PC-3 (cell line): ENCODE data around the gene ANKS1B. TPM values are rescaled to one million over a fixed set of nuclear protein-coding genes. Genes with fewer than 3 reads are reported as not detected.

ENCODE experiments used
- ATAC-seq: fragments of 200-7000 bp; cut with Tn5 transposase; 2 replicates; pipeline ENCODE4 v1.9.1; 2020; ENCODE audit warnings: mild to moderate bottlenecking, moderate library complexity
- BruUV-seq: library from RNA; stranded (reverse); fragments of 400-500 nt; replicated peaks from 2 replicates; lab custom pipeline; 2021; lab: Mats Ljungman, UMichigan
- CTCF ChIA-PET: fragments of 300-600 bp; sonication (Branson Sonifier 250); formaldehyde crosslinking; loops from one replicate; lab custom pipeline; 2022; ENCODE audit warnings: antibody characterized with exemption; lab: Charles Lee
- POLR2A ChIA-PET: fragments of 300-600 bp; sonication (Branson Sonifier 250); formaldehyde crosslinking; loops from one replicate; lab custom pipeline; 2022; ENCODE audit warnings: antibody characterized with exemption; ENCODE audit not compliant: unreplicated experiment; lab: Charles Lee
- DNase-seq: peaks from one replicate; pipeline ENCODE4 v3.0.0-alpha.2; 2015
- H2AFZ ChIP-seq: fragments of 300-600 bp; sonication (generic); 2 replicates; pipeline ENCODE4 v1.6.0; 2016; ENCODE audit warnings: antibody characterized with exemption, low read length
- H3F3A ChIP-seq: fragments of 300-600 bp; sonication (generic); one replicate; pipeline ENCODE4 v1.6.0; 2017; ENCODE audit warnings: antibody characterized with exemption, low read length, control low read depth, mild to moderate bottlenecking; ENCODE audit not compliant: unreplicated experiment
- H3K27ac ChIP-seq: fragments of 300-600 bp; sonication (generic); 2 replicates; pipeline ENCODE4 v1.5.1; 2016; ENCODE audit warnings: mild to moderate bottlenecking, low read length
- H3K27me3 ChIP-seq: fragments of 300-600 bp; sonication (generic); 2 replicates; pipeline ENCODE4 v1.6.1; 2016; ENCODE audit warnings: low read length, mixed read lengths
- H3K36me3 ChIP-seq: fragments of 300-600 bp; sonication (generic); 2 replicates; pipeline ENCODE4 v1.6.1; 2016; ENCODE audit warnings: low read depth, mixed run types, low read length, mixed read lengths
- H3K4me1 ChIP-seq: fragments of 300-600 bp; sonication (generic); 2 replicates; pipeline ENCODE4 v1.5.1; 2016; ENCODE audit warnings: low read length; ENCODE audit not compliant: insufficient read depth
- H3K4me2 ChIP-seq: fragments of 300-600 bp; sonication (generic); 2 replicates; pipeline ENCODE4 v1.6.0; 2016; ENCODE audit warnings: low read length
- H3K4me3 ChIP-seq: fragments of 300-600 bp; sonication (generic); 2 replicates; pipeline ENCODE4 v1.5.1; 2016; ENCODE audit warnings: mild to moderate bottlenecking, low read length, mixed read lengths
- H3K79me2 ChIP-seq: fragments of 300-600 bp; sonication (generic); 2 replicates; pipeline ENCODE4 v1.6.1; 2017; ENCODE audit warnings: low read length, mixed read lengths
- H3K9ac ChIP-seq: fragments of 300-600 bp; sonication (generic); 2 replicates; pipeline ENCODE4 v1.6.0; 2016; ENCODE audit warnings: mild to moderate bottlenecking, low read length
- H3K9me2 ChIP-seq: fragments of 300-600 bp; sonication (generic); replicated peaks from 2 replicates; pipeline ENCODE4 v1.6.1; 2016; ENCODE audit warnings: mixed run types, low read length, mixed read lengths
- H3K9me3 ChIP-seq: fragments of 300-600 bp; sonication (generic); 2 replicates; pipeline ENCODE4 v1.6.1; 2016; ENCODE audit warnings: low read length, mixed read lengths
- H4K20me1 ChIP-seq: fragments of 300-600 bp; sonication (generic); 2 replicates; pipeline ENCODE4 v1.6.1; 2016; ENCODE audit warnings: low read length, mixed read lengths
- EZH2 ChIP-seq: fragments of 300-600 bp; sonication (generic); IDR thresholded peaks from one replicate; pipeline ENCODE4 v1.6.1; 2017; ENCODE audit warnings: antibody characterized with exemption, mild to moderate bottlenecking, low read length; ENCODE audit not compliant: unreplicated experiment
- EZH2phosphoT487 ChIP-seq: fragments of 300-600 bp; sonication (generic); IDR thresholded peaks from 2 replicates; pipeline ENCODE4 v1.6.1; 2018; ENCODE audit warnings: mild to moderate bottlenecking, antibody characterized with exemption, low read length, borderline replicate concordance
- intact Hi-C: fragments of 100-400 bp; cut with micrococcal nuclease; formaldehyde crosslinking; loops from 2 replicates; pipeline ENCODE4 v1.9.0; 2023
- total RNA-seq: library from RNA; depleted of rRNA; stranded (reverse); fragments of >200 nt; gene quantifications from 2 replicates; pipeline ENCODE4 v1.2.3, GENCODE V29; 2014
- TF ChIP-seq, protein P1 (sequence below): fragments of 300-600 bp; sonication (generic); conservative IDR thresholded peaks from 2 replicates; pipeline ENCODE4 v1.5.1; 2017; ENCODE audit warnings: antibody characterized with exemption, low read depth, mild to moderate bottlenecking, low read length

The ANKS1B gene
- total RNA-seq, 1 experiment from 2014 or later, result 0.07 TPM

GRCh38 chr12:99553461-99553860 is 431.3 kb downstream of the ANKS1B start:
- ChIA-PET POLR2A (no interaction called here), CTCF (no interaction called here)
- no peak overlapping the region for H3K27ac ChIP-seq
- H3K36me3 ChIP-seq, result no peaks in the 10 kb centered on the region
- H3K4me2 ChIP-seq, result no peak overlapping the region
- no peaks in the 10 kb centered on the region for H4K20me1 ChIP-seq
- no TSS peak for BruUV-seq
- no peaks in the 10 kb centered on the region for H3K79me2 ChIP-seq
- no peaks in the 10 kb centered on the region for H3F3A ChIP-seq
- H2AFZ ChIP-seq, result no peak overlapping the region
- TF ChIP-seq, protein P1, sequence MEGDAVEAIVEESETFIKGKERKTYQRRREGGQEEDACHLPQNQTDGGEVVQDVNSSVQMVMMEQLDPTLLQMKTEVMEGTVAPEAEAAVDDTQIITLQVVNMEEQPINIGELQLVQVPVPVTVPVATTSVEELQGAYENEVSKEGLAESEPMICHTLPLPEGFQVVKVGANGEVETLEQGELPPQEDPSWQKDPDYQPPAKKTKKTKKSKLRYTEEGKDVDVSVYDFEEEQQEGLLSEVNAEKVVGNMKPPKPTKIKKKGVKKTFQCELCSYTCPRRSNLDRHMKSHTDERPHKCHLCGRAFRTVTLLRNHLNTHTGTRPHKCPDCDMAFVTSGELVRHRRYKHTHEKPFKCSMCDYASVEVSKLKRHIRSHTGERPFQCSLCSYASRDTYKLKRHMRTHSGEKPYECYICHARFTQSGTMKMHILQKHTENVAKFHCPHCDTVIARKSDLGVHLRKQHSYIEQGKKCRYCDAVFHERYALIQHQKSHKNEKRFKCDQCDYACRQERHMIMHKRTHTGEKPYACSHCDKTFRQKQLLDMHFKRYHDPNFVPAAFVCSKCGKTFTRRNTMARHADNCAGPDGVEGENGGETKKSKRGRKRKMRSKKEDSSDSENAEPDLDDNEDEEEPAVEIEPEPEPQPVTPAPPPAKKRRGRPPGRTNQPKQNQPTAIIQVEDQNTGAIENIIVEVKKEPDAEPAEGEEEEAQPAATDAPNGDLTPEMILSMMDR, result no peak
- TF ChIP-seq EZH2phosphoT487, result no peak
- no peak for TF ChIP-seq EZH2
- no peaks in the 10 kb centered on the region for H3K9me2 ChIP-seq
- H3K27me3 ChIP-seq, result no peaks in the 10 kb centered on the region
- H3K9ac ChIP-seq, result no peak overlapping the region
- H3K4me1 ChIP-seq, result no peaks in the 10 kb centered on the region
- ATAC-seq (peak; percentile 77), DNase-seq (peak; percentile 32)
- intact Hi-C loops, result no loop called here
- no peak overlapping the region for H3K4me3 ChIP-seq
- no peaks in the 10 kb centered on the region for H3K9me3 ChIP-seq

DNA sequence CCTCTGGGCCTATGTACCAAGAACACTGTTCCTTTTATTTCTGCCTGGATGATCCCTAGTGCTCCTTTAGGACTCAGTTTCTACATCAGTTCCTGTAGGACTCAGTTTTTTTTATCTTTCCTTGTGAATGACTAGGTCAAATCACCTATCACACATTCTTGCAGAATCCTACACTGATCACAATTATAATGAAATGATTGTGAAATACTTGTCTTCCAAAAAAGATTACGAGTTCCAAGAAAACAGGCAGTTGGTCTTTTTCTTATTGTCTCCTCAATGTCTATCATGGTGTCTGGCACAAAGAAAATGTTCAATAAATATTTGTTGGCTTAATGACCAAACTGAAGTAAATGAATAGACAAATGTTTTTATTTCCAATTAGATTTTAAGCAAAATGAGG is 432.7 kb downstream of the ANKS1B start:
- H3K79me2 ChIP-seq, result no peaks in the 10 kb centered on the region
- H3K27me3 ChIP-seq, result no peaks in the 10 kb centered on the region
- H3K9me2 ChIP-seq, result no peaks in the 10 kb centered on the region
- ChIA-PET POLR2A (no interaction called here), CTCF (no interaction called here)
- no peak overlapping the region for H3K4me2 ChIP-seq
- H2AFZ ChIP-seq, result no peak overlapping the region
- H3K4me3 ChIP-seq, result no peak overlapping the region
- no peaks in the 10 kb centered on the region for H3F3A ChIP-seq
- no peak overlapping the region for H3K27ac ChIP-seq
- no peak for DNase-seq
- intact Hi-C loops, result no loop called here
- H3K9ac ChIP-seq, result no peak overlapping the region
- no peak for ATAC-seq
- no peaks in the 10 kb centered on the region for H4K20me1 ChIP-seq
- no peak for TF ChIP-seq EZH2
- TF ChIP-seq, protein P1, result no peak
- no peak for TF ChIP-seq EZH2phosphoT487
- no peaks in the 10 kb centered on the region for H3K4me1 ChIP-seq
- no TSS peak for BruUV-seq
- no peaks in the 10 kb centered on the region for H3K36me3 ChIP-seq
- H3K9me3 ChIP-seq, result no peaks in the 10 kb centered on the region

DNA sequence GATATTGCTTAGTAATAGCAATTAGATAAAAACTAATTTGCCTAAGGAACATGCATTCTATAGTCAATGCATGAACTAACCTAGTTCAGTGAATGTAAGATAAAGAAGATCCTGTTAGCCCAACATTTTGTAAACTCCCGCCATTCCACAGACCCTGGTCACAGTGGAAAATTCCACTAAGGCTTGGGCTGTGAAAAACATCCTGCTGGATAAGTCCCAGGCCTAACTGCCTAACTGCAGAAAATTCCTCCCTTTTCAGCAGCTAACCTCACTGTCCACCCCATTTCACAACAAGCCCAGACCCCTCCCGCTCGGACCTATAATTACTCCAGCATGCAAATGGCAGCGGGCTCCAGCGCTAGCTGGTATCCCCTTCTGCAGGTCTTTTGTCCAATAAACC is 435.1 kb downstream of the ANKS1B start:
- ATAC-seq (no peak), DNase-seq (no peak)
- Histone ChIP-seq H3K9ac (no peak overlapping the region), H2AFZ (no peak overlapping the region), H3K27me3 (no peaks in the 10 kb centered on the region), H3K27ac (no peak overlapping the region), H4K20me1 (no peaks in the 10 kb centered on the region), H3K4me3 (no peak overlapping the region), H3K9me2 (no peaks in the 10 kb centered on the region), H3K36me3 (no peaks in the 10 kb centered on the region), H3K9me3 (no peaks in the 10 kb centered on the region), H3K79me2 (no peaks in the 10 kb centered on the region), H3F3A (no peaks in the 10 kb centered on the region), H3K4me1 (no peaks in the 10 kb centered on the region), H3K4me2 (no peak overlapping the region)
- ChIA-PET POLR2A (no interaction called here), CTCF (no interaction called here)
- BruUV-seq, result no TSS peak
- TF ChIP-seq EZH2 (no peak), EZH2phosphoT487 (no peak)
- TF ChIP-seq, protein P1, result no peak
- intact Hi-C loops, result no loop called here
